Dendritic cell treated with granulocyte-macrophage colony-stimulating factor and Interleukin-4, amounts not matched to agents 40 ng/mL and 50 ng/mL, for 4 days (primary cell): Measurements from ENCODE around the gene TTF1.
A peak's percentile ranks its signal among the peaks of the same experiment; 100 is the strongest.

Source experiments
- H3K27ac Mint-ChIP-seq: one replicate; pipeline ENCODE4 v1.8.0; 2022; ENCODE audit warnings: mild to moderate bottlenecking, mixed read lengths
- H3K27me3 Mint-ChIP-seq: one replicate; pipeline ENCODE4 v1.8.0; 2022; ENCODE audit warnings: mild to moderate bottlenecking, mixed read lengths
- H3K36me3 Mint-ChIP-seq: one replicate; pipeline ENCODE4 v1.8.0; 2022; ENCODE audit warnings: low read depth, mixed read lengths
- H3K4me1 Mint-ChIP-seq: one replicate; pipeline ENCODE4 v1.8.0; 2022; ENCODE audit warnings: low read depth, mixed read lengths
- H3K4me3 Mint-ChIP-seq: one replicate; pipeline ENCODE4 v1.8.0; 2022; ENCODE audit warnings: mild to moderate bottlenecking, moderate library complexity, mixed read lengths
- H3K9me3 Mint-ChIP-seq: one replicate; pipeline ENCODE4 v1.8.0; 2022; ENCODE audit warnings: mixed read lengths
- intact Hi-C: fragments of 100-400 bp; cut with micrococcal nuclease; formaldehyde crosslinking; loops from one replicate; pipeline ENCODE4 v1.15.0; 2022

Gene TTF1

DNA sequence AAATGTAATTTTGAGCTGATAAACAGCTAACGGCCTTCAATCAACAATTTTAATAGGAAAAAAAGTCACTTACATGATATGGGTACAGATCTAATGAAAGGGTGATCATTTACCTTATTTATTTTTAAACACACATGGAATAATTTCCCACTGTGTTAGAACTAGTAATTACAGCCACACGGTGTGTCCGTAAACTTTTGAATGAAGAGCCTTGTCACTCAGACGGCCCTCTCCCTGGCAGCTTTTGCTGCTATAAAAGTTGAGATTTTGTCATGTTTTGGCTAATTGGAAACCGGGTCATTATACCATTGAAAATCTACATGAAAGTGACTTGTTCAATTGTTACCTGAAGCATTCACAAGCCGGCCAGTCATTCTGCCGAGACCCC, 19.0 kb upstream of the TTF1 start:
- Mint-ChIP-seq H3K4me1 (no peaks in the 10 kb centered on the region), H3K27ac (no peak overlapping the region), H3K36me3 (no peaks in the 10 kb centered on the region), H3K27me3 (peaks cover 63% of the 10 kb centered on the region), H3K4me3 (no peak overlapping the region), H3K9me3 (no peaks in the 10 kb centered on the region)
- intact Hi-C loops, result no loop called here

DNA sequence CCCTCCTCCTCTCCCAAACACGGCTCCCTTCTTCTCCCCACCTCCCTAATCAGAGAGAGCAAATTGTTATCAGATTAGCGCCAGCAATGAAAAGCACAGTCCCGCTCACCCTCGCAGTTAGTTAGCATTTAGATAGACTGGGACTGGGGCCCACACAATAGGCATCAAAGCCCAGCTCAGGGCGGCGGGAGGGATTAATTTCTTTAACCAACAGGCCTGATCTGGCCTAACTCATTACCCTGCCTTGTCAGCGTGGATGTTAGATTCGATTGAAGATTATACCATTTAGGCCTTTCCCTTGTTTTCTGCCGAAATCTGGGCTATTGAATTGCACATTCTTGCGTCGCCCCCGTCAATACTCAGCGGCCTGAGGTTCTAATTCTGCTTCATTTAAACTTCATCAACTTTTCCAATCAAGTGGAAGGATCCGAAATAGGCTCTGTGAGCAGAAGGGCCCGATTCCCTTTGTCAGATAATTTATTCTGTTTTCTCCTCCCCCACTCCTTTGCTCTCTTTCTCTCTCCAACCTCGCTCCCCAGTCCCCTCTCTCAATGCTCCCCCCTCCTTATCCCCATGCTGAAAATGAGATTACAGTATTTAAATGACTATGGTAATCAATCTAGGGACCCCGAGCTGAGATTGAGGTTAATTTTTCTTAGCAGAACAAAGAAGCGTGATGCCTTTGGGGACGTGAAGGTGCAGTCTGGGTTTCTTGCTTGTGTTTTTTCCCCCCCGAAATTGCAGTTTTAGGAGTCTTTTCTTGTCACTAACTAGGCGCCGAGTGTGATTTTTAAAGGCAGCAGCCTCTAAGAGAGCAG, 18.4 kb upstream of the TTF1 start:
- no peaks in the 10 kb centered on the region for H3K9me3 Mint-ChIP-seq
- intact Hi-C loops, result no loop called here
- H3K4me1 Mint-ChIP-seq, result no peaks in the 10 kb centered on the region
- peaks cover 57% of the 10 kb centered on the region for H3K27me3 Mint-ChIP-seq
- no peaks in the 10 kb centered on the region for H3K36me3 Mint-ChIP-seq
- H3K27ac Mint-ChIP-seq, result no peak overlapping the region
- H3K4me3 Mint-ChIP-seq, result no peak overlapping the region

DNA sequence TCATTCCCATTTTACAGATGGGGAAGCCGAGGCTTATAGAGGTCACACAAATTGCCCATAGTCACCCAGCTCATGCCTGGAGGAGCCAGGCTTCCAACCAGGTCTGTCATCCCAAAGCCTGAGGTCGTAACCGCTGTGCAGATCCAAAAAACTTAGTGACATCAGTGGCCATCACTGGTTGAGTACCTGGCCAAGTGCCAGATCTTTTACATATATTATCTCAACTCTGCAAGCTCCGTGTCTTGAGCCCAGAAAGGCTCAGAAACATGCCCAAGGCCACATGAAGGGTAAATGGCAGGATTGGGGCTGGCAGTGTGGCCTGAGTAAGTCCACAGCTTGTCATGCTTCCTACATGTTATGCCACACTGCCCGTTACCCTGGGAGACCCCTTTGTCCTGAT, 16.9 kb upstream of the TTF1 start:
- Mint-ChIP-seq H3K27ac (no peak overlapping the region), H3K27me3 (peaks cover 63% of the 10 kb centered on the region), H3K4me1 (no peaks in the 10 kb centered on the region), H3K9me3 (no peaks in the 10 kb centered on the region), H3K36me3 (no peaks in the 10 kb centered on the region), H3K4me3 (no peak overlapping the region)
- intact Hi-C loops, result no loop called here

DNA sequence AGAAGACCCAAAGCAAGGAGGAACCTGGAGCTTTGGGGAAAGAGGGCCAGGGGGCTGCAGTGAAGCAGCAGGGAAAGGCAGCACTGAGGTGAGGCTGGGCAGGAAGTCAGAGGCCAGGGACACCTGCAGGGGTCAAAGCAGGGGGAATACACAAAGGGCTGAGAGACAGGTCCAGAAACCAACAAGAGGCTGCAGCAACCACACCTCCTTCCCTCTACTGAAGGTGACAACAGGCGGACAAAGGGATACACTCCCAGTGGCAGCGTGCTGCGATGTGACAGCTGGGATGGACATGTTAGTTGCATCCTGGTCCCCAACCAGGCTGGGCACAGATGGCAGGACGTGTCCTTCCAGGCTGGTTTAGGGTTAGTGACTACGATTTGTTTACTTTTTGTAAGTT, 15.9 kb upstream of the TTF1 start:
- peaks cover 68% of the 10 kb centered on the region for H3K27me3 Mint-ChIP-seq
- no peak overlapping the region for H3K4me3 Mint-ChIP-seq
- intact Hi-C loops, result no loop called here

DNA sequence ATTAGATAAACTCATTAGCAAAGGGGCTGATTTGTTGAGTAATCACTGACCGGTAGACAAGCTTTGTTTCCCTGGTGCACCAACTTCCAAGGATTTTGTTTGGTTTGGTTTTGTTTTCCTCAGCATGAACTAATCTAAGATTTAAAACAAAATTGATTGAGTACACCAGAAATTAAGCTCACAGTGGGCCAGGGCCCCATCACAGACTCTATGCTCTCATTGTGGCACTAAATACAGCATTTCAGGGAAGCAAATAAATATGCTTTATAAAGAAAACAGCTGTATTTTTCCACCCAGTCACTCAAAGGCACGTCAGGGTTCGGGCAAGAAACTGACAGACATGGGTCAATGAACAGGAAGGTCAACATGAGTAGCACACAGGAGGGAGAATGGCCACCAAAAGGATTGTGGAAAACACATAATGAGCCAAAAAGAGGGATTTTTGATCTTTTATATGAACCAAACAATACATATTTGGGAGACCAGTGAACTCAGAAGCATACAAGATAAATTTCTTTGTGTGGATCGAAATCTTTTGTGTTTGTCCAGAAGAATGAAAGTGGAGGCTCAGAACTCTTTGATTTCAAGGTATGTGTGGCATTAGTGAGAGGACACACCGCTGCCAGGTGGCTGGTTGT, 12.2 kb upstream of the TTF1 start:
- intact Hi-C loops, result no loop called here
- peaks cover 71% of the 10 kb centered on the region for H3K27me3 Mint-ChIP-seq

More for the DNA sequence above, 15.9 kb upstream of the TTF1 start:
- Mint-ChIP-seq H3K4me1 (no peaks in the 10 kb centered on the region), H3K27ac (no peak overlapping the region), H3K9me3 (no peaks in the 10 kb centered on the region), H3K36me3 (no peaks in the 10 kb centered on the region)

DNA sequence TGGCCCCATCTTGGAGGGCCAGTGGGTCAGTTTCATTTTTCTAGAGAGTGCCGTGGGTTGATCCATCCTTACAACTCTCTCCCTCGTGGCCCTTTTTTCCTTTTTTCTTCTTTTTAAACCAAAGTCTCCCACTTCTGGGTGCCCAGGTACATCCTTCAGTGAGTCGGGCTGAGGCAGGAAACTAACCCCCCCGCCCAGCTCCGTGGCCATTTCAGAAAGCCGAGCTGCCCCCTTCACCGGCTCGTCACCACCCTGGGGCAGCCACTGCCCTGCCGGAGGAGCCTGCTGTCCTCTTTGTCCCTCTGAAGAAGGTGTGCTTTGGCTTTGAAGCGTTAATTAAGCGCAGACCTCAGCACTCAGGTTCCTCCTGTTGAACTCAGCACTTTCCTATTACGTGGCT, 8.5 kb upstream of the TTF1 start:
- intact Hi-C loops, result no loop called here
- no peak overlapping the region for H3K4me3 Mint-ChIP-seq
- peaks cover 14% of the 10 kb centered on the region for H3K4me1 Mint-ChIP-seq
- no peaks in the 10 kb centered on the region for H3K9me3 Mint-ChIP-seq
- H3K27me3 Mint-ChIP-seq, result peaks cover 88% of the 10 kb centered on the region
- H3K36me3 Mint-ChIP-seq, result no peaks in the 10 kb centered on the region
- no peak overlapping the region for H3K27ac Mint-ChIP-seq

More for the DNA sequence above, 12.2 kb upstream of the TTF1 start:
- no peaks in the 10 kb centered on the region for H3K9me3 Mint-ChIP-seq
- no peaks in the 10 kb centered on the region for H3K36me3 Mint-ChIP-seq
- H3K4me1 Mint-ChIP-seq, result peaks cover 4% of the 10 kb centered on the region
- H3K4me3 Mint-ChIP-seq, result no peak overlapping the region
- no peak overlapping the region for H3K27ac Mint-ChIP-seq

DNA sequence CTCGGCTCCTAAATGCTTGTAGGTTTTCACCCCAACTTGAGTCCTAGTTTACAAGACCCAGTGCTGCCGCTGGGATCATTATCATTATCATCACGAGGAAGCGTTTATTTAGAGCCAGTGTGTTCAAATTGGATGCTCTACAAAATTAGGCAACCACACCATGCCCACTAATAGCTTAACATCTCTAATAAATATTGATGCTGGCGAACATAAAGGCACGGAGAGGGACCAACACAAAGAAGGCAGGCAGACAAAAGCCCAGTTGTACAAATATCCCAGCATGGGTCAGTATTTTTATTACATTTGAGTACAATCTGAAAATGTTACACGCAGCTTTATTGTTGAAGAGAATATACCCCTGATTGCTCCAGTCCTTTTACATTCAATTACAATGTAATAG, 8.1 kb upstream of the TTF1 start:
- no peaks in the 10 kb centered on the region for H3K9me3 Mint-ChIP-seq
- intact Hi-C loops, result no loop called here
- peaks cover 89% of the 10 kb centered on the region for H3K27me3 Mint-ChIP-seq
- H3K4me1 Mint-ChIP-seq, result peaks cover 16% of the 10 kb centered on the region
- no peak overlapping the region for H3K27ac Mint-ChIP-seq
- H3K4me3 Mint-ChIP-seq, result no peak overlapping the region
- H3K36me3 Mint-ChIP-seq, result no peaks in the 10 kb centered on the region

DNA sequence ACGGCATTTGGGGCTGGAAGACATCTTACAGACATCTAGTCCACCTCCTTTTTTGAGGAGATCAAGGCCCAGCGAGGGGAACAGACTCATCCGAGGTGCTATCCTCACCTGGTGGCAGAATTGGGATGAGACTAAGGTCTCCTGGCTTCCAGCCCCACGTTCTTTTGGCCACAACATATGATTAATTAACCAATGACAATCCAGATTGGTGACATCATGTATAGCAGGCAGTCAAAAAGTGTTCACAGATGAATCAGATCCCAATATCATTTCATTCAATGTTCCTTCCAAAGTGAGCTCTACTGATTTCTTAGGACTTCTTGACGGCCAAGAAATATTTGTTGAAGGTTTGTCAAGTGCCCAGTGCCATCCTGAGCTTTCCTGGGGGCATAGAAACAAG, 7.3 kb upstream of the TTF1 start:
- Mint-ChIP-seq H3K4me3 (no peak overlapping the region), H3K27ac (no peak overlapping the region), H3K9me3 (no peaks in the 10 kb centered on the region), H3K27me3 (peaks cover 92% of the 10 kb centered on the region), H3K36me3 (no peaks in the 10 kb centered on the region), H3K4me1 (peaks cover 18% of the 10 kb centered on the region)
- intact Hi-C loops, result no loop called here

DNA sequence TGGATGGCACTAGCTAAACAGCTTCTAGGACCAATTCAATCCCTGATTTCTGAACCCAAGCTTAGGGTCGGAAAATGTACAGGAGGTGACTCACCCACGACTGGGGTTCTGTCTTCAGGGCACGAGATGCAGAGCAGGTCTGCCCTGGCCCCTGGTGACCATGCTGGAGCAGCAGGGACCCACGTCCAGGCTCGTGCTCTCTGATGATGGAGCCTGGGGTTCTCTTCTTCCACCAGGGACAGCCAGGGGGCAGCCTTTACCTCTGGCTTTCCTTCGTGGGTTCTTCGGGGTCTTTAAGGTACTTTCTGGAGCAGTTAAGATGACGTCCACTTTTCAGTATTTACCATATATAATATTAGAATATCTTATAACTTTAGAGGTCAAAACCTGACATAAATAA, 5.4 kb upstream of the TTF1 start:
- H3K4me3 Mint-ChIP-seq, result no peak overlapping the region
- no peak overlapping the region for H3K27ac Mint-ChIP-seq
- H3K4me1 Mint-ChIP-seq, result peaks cover 21% of the 10 kb centered on the region
- intact Hi-C loops, result no loop called here
- H3K9me3 Mint-ChIP-seq, result no peaks in the 10 kb centered on the region
- peaks cover 75% of the 10 kb centered on the region for H3K27me3 Mint-ChIP-seq
- H3K36me3 Mint-ChIP-seq, result no peaks in the 10 kb centered on the region

DNA sequence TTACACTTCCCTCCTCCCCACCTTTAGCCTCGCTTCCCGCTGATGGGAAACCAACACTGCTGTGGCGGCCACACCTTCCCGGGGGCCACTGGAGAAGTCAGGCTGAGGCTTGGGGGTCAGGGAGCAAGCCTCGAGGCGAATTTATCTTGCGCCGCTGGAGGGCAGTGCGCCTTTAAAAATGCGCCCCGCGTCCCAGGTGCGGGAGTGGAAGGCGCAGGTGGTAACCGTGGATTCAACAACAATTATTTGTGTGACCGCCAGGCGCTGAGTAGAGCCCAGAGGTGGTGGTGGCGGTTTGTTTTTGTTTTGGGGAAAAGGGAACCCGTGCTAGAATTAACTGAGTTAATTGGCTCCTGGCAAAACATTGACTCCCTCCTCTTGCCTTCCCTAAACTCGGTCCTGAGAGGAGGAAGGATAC, 4.5 kb upstream of the TTF1 start:
- intact Hi-C loops, result loop anchor here (2.0 kb wide), 1 partner anchor 390 kb away; no protein-coding TSS in a partner anchor
- Mint-ChIP-seq H3K27ac (no peak overlapping the region), H3K4me3 (peak overlapping the region; percentile 53), H3K9me3 (no peaks in the 10 kb centered on the region), H3K36me3 (peaks cover 7% of the 10 kb centered on the region), H3K27me3 (peaks cover 66% of the 10 kb centered on the region), H3K4me1 (peaks cover 27% of the 10 kb centered on the region)

DNA sequence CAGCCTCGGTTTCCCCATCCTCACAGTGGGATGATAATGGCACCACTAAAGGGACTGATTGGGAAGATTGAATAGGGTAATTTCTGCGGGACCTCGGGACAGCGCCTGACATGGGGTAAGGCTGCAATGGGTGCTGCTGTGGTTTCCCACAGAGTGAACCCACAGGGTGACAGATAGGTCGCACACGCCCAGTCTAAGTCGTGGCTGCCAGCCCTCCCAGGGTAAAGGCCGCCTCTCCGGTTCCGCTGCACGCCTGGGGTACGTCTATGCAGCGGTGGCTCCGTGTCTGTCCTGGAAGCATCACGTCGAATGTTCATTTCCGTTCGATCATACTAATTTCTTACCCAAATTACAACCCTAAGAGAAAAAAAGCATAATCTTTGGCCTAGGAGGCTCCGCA, 4.0 kb upstream of the TTF1 start:
- intact Hi-C loops, result loop anchor here (2.0 kb wide), 1 partner anchor 390 kb away; no protein-coding TSS in a partner anchor
- Mint-ChIP-seq H3K9me3 (no peaks in the 10 kb centered on the region), H3K4me3 (peak overlapping the region; percentile 53), H3K36me3 (peaks cover 7% of the 10 kb centered on the region), H3K27me3 (peaks cover 63% of the 10 kb centered on the region), H3K4me1 (peaks cover 32% of the 10 kb centered on the region), H3K27ac (no peak overlapping the region)

DNA sequence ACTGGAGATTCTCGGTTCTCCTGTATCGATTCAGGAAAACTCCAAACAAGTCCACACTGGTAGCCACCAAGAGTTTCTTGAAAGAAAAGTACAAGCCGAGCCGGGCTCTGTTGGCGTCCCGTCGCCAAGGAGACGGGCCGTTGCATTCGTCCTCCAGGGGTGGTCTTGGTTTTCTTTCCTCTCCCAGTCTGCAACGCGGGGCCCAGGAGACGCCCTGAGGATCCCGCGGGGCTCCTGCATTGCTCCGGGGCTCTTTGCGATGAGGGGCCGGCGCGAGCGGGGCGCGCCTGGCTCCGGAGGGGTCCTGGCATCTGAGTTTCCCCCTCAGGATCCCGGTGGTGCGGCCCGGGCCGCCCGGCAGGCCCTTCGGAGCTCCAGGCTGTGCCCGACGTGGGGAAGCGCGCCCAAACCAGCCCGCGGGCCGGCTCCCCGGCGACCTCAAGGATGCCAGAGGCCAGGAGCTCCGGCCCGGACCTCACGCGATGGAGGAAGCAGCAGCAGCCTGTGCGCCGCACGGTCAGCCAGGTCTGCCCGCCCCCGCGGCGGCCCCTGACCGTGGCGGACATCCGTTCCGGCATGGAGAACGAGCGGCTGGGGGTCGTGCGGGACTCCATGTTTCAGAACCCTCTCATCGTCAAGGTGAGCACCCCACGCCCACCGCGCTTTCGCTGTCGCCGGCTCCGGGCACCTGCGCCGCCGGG, 3.3 kb upstream of the TTF1 start, which contains the start of gene CFAP77:
Gene CFAP77 (plus strand): TSS at position 384 of the 701 bp plus-strand sequence. CDS start 61 bp downstream, at position 445.
- Mint-ChIP-seq H3K27me3 (peaks cover 56% of the 10 kb centered on the region), H3K27ac (no peak within 1 kb of the TSS), H3K36me3 (peaks cover 7% of the 10 kb centered on the region), H3K4me1 (peaks cover 34% of the 10 kb centered on the region), H3K4me3 (peak within 1 kb of the TSS; percentile 53), H3K9me3 (no peaks in the 10 kb centered on the region)
- intact Hi-C loops, result loop anchor here (2.0 kb wide), 1 partner anchor 391 kb away; no protein-coding TSS in a partner anchor

DNA sequence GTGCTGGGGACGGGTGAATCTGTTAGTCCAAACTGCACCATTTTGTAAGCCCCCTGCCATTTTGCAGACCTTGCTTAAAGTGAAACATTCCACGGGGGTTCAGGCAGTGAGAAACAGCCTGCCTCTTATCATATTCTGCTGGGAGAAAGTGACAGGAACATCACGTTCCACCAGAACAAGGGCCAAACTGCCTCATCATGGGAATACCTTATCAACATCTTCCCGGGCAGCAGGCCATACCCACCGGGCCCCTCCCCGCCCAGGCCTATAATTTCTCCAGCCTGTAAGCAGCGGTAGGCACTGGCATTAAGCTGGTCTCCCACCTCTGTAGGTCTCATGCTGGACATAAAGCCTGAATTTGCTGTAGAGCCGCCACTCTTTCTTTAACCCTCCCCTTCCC, 1.9 kb upstream of the TTF1 start:
- H3K27me3 Mint-ChIP-seq, result peaks cover 42% of the 10 kb centered on the region
- peaks cover 7% of the 10 kb centered on the region for H3K36me3 Mint-ChIP-seq
- no peak overlapping the region for H3K4me3 Mint-ChIP-seq
- H3K27ac Mint-ChIP-seq, result no peak overlapping the region
- H3K4me1 Mint-ChIP-seq, result peaks cover 44% of the 10 kb centered on the region
- intact Hi-C loops, result no loop called here
- H3K9me3 Mint-ChIP-seq, result no peaks in the 10 kb centered on the region

DNA sequence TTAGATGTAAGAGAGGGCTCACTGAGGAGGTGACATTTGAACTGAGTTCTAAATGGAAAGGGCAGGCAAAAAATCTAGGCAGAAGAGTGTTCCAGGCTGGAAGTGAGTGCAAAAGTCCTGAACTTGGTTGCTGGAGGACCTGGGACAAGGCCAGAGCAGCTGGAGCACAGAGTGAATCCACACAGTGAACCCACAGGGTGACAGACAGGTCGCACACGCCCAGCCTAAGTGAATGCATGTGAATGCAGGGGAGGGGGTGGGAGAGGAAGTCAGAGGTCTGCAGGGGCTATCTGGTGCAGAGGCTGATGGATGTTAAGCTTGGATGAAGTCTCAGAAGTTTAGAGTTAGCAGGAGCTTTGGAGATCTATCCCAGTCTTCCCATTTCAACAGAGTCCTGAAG, 556 bp upstream of the TTF1 start:
- H3K27ac Mint-ChIP-seq, result peak overlapping the region; percentile 82
- intact Hi-C loops, result no loop called here
- H3K27me3 Mint-ChIP-seq, result peaks cover 30% of the 10 kb centered on the region
- no peaks in the 10 kb centered on the region for H3K9me3 Mint-ChIP-seq
- peaks cover 21% of the 10 kb centered on the region for H3K36me3 Mint-ChIP-seq
- H3K4me1 Mint-ChIP-seq, result peaks cover 44% of the 10 kb centered on the region
- peak overlapping the region; percentile 83 for H3K4me3 Mint-ChIP-seq
